ENCODE data around the gene MRPS18B.

The MRPS18B gene

GRCh38 chr6:30617565-30618269, at the start of gene MRPS18B:
MRPS18B (plus strand) TSS chr6:30617840; CDS start chr6:30617866, 26 bp downstream.
- DNase-seq, result peak; percentile 89

GRCh38 chr6:30568245-30568644, 49.4 kb upstream of the MRPS18B start:
- no peak for DNase-seq

GRCh38 chr6:30570263-30570662, 47.4 kb upstream of the MRPS18B start:
- no peak for DNase-seq

GRCh38 chr6:30570740-30571074, 46.9 kb upstream of the MRPS18B start:
- no peak for DNase-seq

GRCh38 chr6:30571075-30571761, 46.4 kb upstream of the MRPS18B start, which contains the start of gene ABCF1:
ABCF1 (plus strand) TSS chr6:30571442; CDS start chr6:30571488, 46 bp downstream.
- peak; percentile 81 for DNase-seq

GRCh38 chr6:30571762-30572082, 45.9 kb upstream of the MRPS18B start:
- no peak for DNase-seq

GRCh38 chr6:30572148-30572547, 45.5 kb upstream of the MRPS18B start:
- no peak for DNase-seq

GRCh38 chr6:30573113-30573512, 44.5 kb upstream of the MRPS18B start:
- DNase-seq, result no peak

- no peak for DNase-seq
Observed at GRCh38 chr6:30578051-30578450, 39.6 kb upstream of the MRPS18B start.

- no peak for DNase-seq
Observed at GRCh38 chr6:30583921-30584320, 33.7 kb upstream of the MRPS18B start.

- no peak for DNase-seq
Observed at GRCh38 chr6:30589754-30590358, 27.8 kb upstream of the MRPS18B start.

- DNase-seq, result no peak
Observed at GRCh38 chr6:30590509-30590908, 27.1 kb upstream of the MRPS18B start.

- DNase-seq, result no peak
Observed at GRCh38 chr6:30591008-30591407, 26.6 kb upstream of the MRPS18B start.

GRCh38 chr6:30592287-30592686, 25.4 kb upstream of the MRPS18B start:
- DNase-seq, result no peak

- DNase-seq, result peak; percentile 21
Observed at GRCh38 chr6:30597315-30598144, 20.1 kb upstream of the MRPS18B start.

- no peak for DNase-seq
Observed at GRCh38 chr6:30598912-30599624, 18.6 kb upstream of the MRPS18B start.

GRCh38 chr6:30599625-30600324, 17.9 kb upstream of the MRPS18B start:
- no peak for DNase-seq

GRCh38 chr6:30600451-30600961, 17.1 kb upstream of the MRPS18B start:
- no peak for DNase-seq

- no peak for DNase-seq
Observed at GRCh38 chr6:30601436-30601814, 16.2 kb upstream of the MRPS18B start.

GRCh38 chr6:30601815-30602641, 15.6 kb upstream of the MRPS18B start:
- no peak for DNase-seq

GRCh38 chr6:30603961-30604360, 13.7 kb upstream of the MRPS18B start:
- DNase-seq, result no peak

Data from NCI-H2081 treated with DMSO at 0.1 percent for 48 hours (cell line).